Pancreas (tissue), 10 donors: Measurements from ENCODE around the gene ZNF174. TPM values are rescaled to one million over a fixed set of nuclear protein-coding genes. Genes with fewer than 3 reads are reported as not detected.

Experiments
- ATAC-seq, 4 donors: fragments of 200-7000 bp; cut with Tn5 transposase; one replicate each; pipeline versions ENCODE4 v1.8.0 to v1.9.1; 2020; ENCODE audit warnings: mild to moderate bottlenecking in 4 of 4, moderate library complexity in 4 of 4
- DNase-seq, 6 donors: peaks; one replicate each; pipeline ENCODE4 v3.0.0-alpha.2; 2020
- FAIRE-seq: peaks from 2 replicates; lab custom pipeline; 2012; peaks lifted over from hg19 to GRCh38; lab: Jason Lieb, UNC
- H3K27ac ChIP-seq, 4 donors: fragments of 200-600 bp; sonication (generic); 1 replicate in 3 of 4; 2 replicates in 1 of 4; pipeline versions ENCODE4 v1.5.0 to v1.8.0; 2020
- H3K27me3 ChIP-seq, 4 donors: fragments of 200-600 bp; one replicate each; pipeline ENCODE4 v1.8.0; 2021
- H3K36me3 ChIP-seq, 3 donors: fragments of 200-600 bp; sonication (generic) in 1 of 3; one replicate each; pipeline versions ENCODE4 v1.5.0 to v1.8.0; 2020 to 2021
- H3K4me1 ChIP-seq, 3 donors: fragments of 200-600 bp; one replicate each; pipeline ENCODE4 v1.8.0; 2021
- H3K4me3 ChIP-seq, 4 donors: fragments of 200-600 bp; sonication (generic) in 2 of 4; one replicate each; pipeline versions ENCODE4 v1.5.0 to v1.8.0; 2020 to 2021
- H3K9me3 ChIP-seq, 4 donors: fragments of 200-600 bp; one replicate each; pipeline ENCODE4 v1.8.0; 2021
- WGBS, 2 donors: extraction: QIAGEN DNeasy Blood & Tissue Kit; methylation state at CpG; one replicate each; pipeline ENCODE4 v1.1.7; 2013; 5-methylcytosine and 5-hydroxymethylcytosine counted together
- intact Hi-C, 3 donors: fragments of 100-400 bp; cut with DNase I; formaldehyde crosslinking; loops; one replicate each; pipeline versions ENCODE4 v1.11.1 to v1.14.2; 2022
- polyA plus RNA-seq, 2 donors: library from polyadenylated mRNA; stranded (reverse); fragments of 200-250 nt; gene quantifications; one replicate each; pipeline ENCODE4 v1.2.3, GENCODE V29; 2013
- total RNA-seq, 6 donors: library from RNA; stranded (reverse); fragmentation: NEBNext Ultra II Directional in 4 of 6; extraction: Animal tissue kit (Norgen Biotek cat#: 25700) in 4 of 6; gene quantifications; one replicate each; pipeline versions ENCODE4 v1.2.1 to v1.2.4, GENCODE V29; 2021 to 2023
- TF ChIP-seq, protein P1 (sequence below), 4 donors: fragments of 200-600 bp; sonication (generic) in 3 of 4; IDR thresholded peaks; one replicate each; pipeline versions ENCODE4 v1.5.0 to v1.8.0; 2021; ENCODE audit warnings: antibody characterized with exemption in 4 of 4
- donor health status: healthy with polysubstance abuse.
- donor health status: DM: no; HTN: no; CAD: no; lungs with moderate emphysema.
- donor health status: DM: no; HTN: no; CAD: no.
- donor health status: control.
- donor health status: control.
- donor health status: Bipolar disorder and iron deficiency.
- donor health status: DM: yes; HTN: yes; CAD: no.
- donor health status: DM: no; HTN: no; CAD: no.
- donor health status: DM: no; HTN: no; CAD: no.
- donor health status: DM: yes; HTN: yes; CAD: no.

ZNF174 gene
- total and polyA plus RNA-seq, 8 donors: 2.2 to 5.1 (median 3.6) TPM

DNA sequence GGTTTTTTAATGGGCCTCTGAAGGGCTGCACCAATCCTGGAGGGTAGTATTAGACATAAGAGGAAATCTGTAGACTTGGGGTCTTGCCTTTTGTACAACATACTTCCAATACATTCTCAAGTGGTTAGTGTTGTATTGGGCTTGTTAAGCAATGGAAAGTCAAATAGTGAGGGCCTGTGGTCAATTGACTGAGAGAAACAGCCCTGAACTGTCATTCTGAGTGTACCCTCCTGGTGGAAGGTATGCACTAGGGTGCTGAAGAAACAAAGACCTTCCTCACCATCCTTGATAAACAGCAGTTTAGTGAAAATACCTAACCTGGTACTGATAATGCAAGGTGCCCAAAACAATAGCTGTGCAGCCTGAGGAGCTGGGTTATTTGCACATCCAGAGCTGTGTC is 23.1 kb upstream of the ZNF174 start:
- Histone ChIP-seq H3K4me3 (no peak overlapping the region), H3K9me3 (peaks cover 0 to 23% (median 5%) of the 10 kb centered on the region in 4 donors), H3K27ac (no peak overlapping the region), H3K4me1 (no peaks in the 10 kb centered on the region), H3K36me3 (peaks cover 5 to 18% (median 5%) of the 10 kb centered on the region in 3 donors), H3K27me3 (no peaks in the 10 kb centered on the region)
- DNase-seq (no peak), FAIRE-seq (no peak), ATAC-seq (no peak)
- TF ChIP-seq, protein P1, sequence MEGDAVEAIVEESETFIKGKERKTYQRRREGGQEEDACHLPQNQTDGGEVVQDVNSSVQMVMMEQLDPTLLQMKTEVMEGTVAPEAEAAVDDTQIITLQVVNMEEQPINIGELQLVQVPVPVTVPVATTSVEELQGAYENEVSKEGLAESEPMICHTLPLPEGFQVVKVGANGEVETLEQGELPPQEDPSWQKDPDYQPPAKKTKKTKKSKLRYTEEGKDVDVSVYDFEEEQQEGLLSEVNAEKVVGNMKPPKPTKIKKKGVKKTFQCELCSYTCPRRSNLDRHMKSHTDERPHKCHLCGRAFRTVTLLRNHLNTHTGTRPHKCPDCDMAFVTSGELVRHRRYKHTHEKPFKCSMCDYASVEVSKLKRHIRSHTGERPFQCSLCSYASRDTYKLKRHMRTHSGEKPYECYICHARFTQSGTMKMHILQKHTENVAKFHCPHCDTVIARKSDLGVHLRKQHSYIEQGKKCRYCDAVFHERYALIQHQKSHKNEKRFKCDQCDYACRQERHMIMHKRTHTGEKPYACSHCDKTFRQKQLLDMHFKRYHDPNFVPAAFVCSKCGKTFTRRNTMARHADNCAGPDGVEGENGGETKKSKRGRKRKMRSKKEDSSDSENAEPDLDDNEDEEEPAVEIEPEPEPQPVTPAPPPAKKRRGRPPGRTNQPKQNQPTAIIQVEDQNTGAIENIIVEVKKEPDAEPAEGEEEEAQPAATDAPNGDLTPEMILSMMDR (IDR thresholded peaks at IDR 0.05): no peak
- intact Hi-C loops: no loop called here

DNA sequence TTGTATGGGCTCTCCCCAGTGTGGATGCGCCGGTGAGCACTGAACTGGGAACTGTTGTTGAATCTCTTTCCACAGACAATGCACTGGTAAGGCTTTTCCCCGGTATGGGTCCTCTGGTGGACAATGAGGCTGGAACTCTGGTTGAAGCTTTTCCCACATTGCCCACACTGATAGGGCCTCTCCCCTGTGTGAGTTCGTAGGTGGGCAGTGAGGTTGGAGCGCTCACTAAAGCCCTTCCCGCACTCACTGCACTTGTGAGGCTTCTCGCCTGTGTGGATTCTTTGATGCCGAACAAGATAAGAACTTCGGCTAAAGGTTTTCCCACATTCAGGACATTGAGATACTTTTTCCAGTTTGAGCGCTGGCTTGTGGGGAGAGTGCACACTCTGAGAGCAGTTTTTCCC is 18.0 kb upstream of the ZNF174 start:
- no peak for ATAC-seq
- no peak for FAIRE-seq
- Histone ChIP-seq H3K4me3 (no peak overlapping the region), H3K4me1 (no peaks in the 10 kb centered on the region), H3K36me3 (peaks cover 21 to 49% (median 26%) of the 10 kb centered on the region in 3 donors), H3K9me3 (peaks cover 0 to 42% (median 9%) of the 10 kb centered on the region in 4 donors), H3K27me3 (no peaks in the 10 kb centered on the region), H3K27ac (no peak overlapping the region)
- intact Hi-C loops: loop anchor here in 1 of 3 donors (10.0 kb wide), 1 partner anchor 68 kb away; no protein-coding TSS in a partner anchor
- no peak for DNase-seq
- TF ChIP-seq, protein P1 (IDR thresholded peaks at IDR 0.05): no peak
- 98% methylated on average over 10 of the region's 10 CpGs for WGBS, 2 donors

DNA sequence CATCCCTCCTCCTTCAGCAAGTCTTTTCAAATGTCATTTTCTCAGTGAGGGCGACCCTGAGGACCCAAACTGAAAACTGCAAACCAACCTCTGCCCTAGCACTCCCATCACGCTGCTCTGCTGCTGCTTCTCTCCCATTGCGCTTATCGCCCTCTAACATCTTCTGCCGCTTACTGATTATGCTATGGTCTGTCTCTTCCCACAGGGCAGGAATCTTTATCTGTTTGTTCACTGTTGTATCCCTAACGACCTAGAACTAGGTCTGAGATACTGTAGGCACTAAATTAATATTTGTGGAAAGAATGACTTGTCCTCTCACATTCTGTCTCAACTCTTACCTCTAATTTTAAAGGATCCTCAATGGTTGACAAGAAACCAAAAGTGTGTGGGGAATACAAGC is 12.7 kb upstream of the ZNF174 start:
- Histone ChIP-seq H3K4me3 (no peak overlapping the region), H3K4me1 (no peaks in the 10 kb centered on the region), H3K27me3 (no peaks in the 10 kb centered on the region), H3K27ac (no peak overlapping the region), H3K9me3 (peaks cover 0 to 15% (median 2%) of the 10 kb centered on the region in 4 donors), H3K36me3 (peaks cover 12 to 55% (median 36%) of the 10 kb centered on the region in 3 donors)
- DNase-seq (no peak), ATAC-seq (no peak), FAIRE-seq (no peak)
- intact Hi-C loops: loop anchor here in 1 of 3 donors (10.0 kb wide), 1 partner anchor 74 kb away; no protein-coding TSS in a partner anchor
- 92 to 96% methylated on average over 6 of the region's 6 CpGs for WGBS, 2 donors
- TF ChIP-seq, protein P1 (IDR thresholded peaks at IDR 0.05): no peak

DNA sequence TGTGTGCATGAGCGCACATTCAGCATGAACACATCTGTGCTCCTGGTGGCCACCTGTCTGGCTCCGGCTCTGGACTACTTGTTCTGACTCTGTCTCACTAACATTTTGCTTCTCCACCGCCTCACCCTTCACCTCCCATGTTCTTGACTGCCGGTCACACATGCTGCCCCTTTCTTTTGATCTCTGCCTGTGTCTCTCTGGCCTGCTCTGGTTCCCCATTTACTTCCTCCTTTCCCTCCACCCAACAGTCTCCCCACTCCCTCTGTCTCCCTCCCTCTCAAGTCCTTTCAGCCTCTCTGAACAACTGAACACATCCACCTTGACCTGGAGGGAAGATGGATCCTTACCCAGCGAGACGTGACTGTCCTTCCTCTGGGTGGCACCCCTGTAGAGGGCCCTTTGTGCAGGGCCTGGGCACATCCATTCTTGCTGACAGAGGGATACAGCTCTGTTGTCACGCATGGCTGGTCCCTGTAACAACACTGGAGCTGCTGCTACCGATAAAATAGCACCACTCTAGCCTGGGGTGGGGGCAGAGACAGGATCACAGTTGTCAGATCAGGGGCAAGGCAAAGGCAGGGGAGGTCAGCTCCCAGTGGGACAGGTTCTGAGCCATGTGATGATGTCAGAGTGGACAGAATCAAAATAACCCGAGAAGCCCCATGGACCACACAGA is 11.2 kb upstream of the ZNF174 start:
- Histone ChIP-seq H3K4me1 (no peaks in the 10 kb centered on the region), H3K27ac (no peak overlapping the region), H3K27me3 (no peaks in the 10 kb centered on the region), H3K36me3 (peaks cover 0 to 43% (median 25%) of the 10 kb centered on the region in 3 donors), H3K4me3 (no peak overlapping the region), H3K9me3 (peaks cover 0 to 3% (median 0%) of the 10 kb centered on the region in 4 donors)
- 97 to 99% methylated on average over 9 of the region's 9 CpGs for WGBS, 2 donors
- FAIRE-seq: no peak
- no peak for DNase-seq
- no peak for ATAC-seq
- TF ChIP-seq, protein P1 (IDR thresholded peaks at IDR 0.05): no peak
- intact Hi-C loops: loop anchor here in 1 of 3 donors (10.0 kb wide), 1 partner anchor 75 kb away; no protein-coding TSS in a partner anchor

DNA sequence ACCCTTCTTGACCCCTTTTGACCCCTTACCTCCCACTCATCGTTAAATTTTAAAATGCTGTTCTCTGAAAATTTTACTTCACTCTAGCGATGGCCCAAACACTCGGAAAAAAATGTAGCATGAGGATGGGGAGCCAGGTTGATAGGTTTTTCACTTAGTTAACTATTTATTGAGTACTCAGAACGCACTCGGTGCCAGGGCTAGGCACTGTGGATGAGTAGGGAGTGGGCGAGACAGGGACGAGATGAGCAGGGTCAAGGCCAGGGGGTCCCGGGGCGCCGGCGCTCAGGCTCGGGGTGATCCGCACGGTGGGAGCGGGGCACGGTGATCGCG is 603 bp upstream of the ZNF174 start:
- ATAC-seq: no peak
- no peaks in the 10 kb centered on the region for H3K27me3 ChIP-seq
- DNase-seq: no peak
- TF ChIP-seq, protein P1 (IDR thresholded peaks at IDR 0.05): no peak
- peaks cover 2 to 15% (median 6%) of the 10 kb centered on the region in 3 donors for H3K36me3 ChIP-seq
- 1 to 2% methylated on average over 18 of the region's 18 CpGs for WGBS, 2 donors
- intact Hi-C loops: no loop called here
- H3K27ac ChIP-seq: peak overlapping the region; percentile 53 to 63 (median 60)
- H3K4me1 ChIP-seq: peaks cover 0 to 14% (median 0%) of the 10 kb centered on the region in 3 donors
- FAIRE-seq: no peak
- H3K4me3 ChIP-seq: peak overlapping the region; percentile 75 to 96 (median 88)
- H3K9me3 ChIP-seq: no peaks in the 10 kb centered on the region
